Right ventricle myocardium superior (tissue), 1 donor: Measurements from ENCODE around the gene SERP2. TPM values are rescaled to one million over a fixed set of nuclear protein-coding genes. Genes with fewer than 3 reads are reported as not detected.

Experiments used
- ATAC-seq: fragments of 200-7000 bp; cut with Tn5 transposase; one replicate; pipeline ENCODE4 v1.9.1; 2020; ENCODE audit warnings: mild to moderate bottlenecking; ENCODE audit not compliant: poor library complexity
- DNase-seq: peaks from one replicate; pipeline ENCODE4 v3.0.0-alpha.2; 2020
- intact Hi-C: fragments of 100-400 bp; cut with DNase I; formaldehyde crosslinking; loops from one replicate; pipeline ENCODE4 v1.11.2; 2022
- total RNA-seq: library from RNA; stranded (reverse); fragmentation: NEBNext Ultra II Directional; extraction: Animal tissue kit (Norgen Biotek cat#: 25700); gene quantifications from one replicate; pipeline ENCODE4 v1.2.1, GENCODE V29; 2021
- donor health status: DM: no; HTN: yes; CAD: no; lungs with severe emphysema.

Gene SERP2
- total RNA-seq, 1 donor from 2014 or later, result 12.4 TPM

- intact Hi-C loops, result no loop called here
These were observed 29.9 kb downstream of the SERP2 start for GRCh38 chr13:44403461-44404056.

GRCh38 chr13:44404261-44405132 lies 30.9 kb downstream of the SERP2 start:
- intact Hi-C loops, result no loop called here
- ATAC-seq (no peak), DNase-seq (no peak)

More at GRCh38 chr13:44403461-44404056, 29.9 kb downstream of the SERP2 start:
- ATAC-seq, result peak; percentile 37
- no peak for DNase-seq

DNA sequence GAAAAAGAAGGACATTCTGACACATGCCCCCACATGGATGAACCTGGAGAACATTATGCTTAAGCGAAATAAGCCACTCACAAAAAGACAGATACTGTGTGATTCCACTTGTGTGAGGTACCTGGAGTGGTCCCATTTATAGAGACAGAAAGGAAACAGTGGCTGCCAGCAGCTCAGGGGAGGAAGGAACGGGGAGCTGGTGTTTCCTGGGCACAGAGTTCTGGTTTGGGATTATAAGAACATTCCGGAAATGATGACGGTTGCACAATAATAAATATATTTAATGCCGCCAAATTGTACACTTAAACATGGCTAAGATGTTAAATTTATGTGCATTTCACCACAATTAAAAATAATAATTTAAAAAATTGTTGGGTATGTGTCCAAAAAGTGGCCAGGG lies 33.0 kb downstream of the SERP2 start:
- DNase-seq (no peak), ATAC-seq (no peak)
- intact Hi-C loops, result no loop called here

- intact Hi-C loops, result no loop called here
- ATAC-seq (no peak), DNase-seq (no peak)
These were observed 33.8 kb downstream of the SERP2 start for GRCh38 chr13:44407379-44407778.

DNA sequence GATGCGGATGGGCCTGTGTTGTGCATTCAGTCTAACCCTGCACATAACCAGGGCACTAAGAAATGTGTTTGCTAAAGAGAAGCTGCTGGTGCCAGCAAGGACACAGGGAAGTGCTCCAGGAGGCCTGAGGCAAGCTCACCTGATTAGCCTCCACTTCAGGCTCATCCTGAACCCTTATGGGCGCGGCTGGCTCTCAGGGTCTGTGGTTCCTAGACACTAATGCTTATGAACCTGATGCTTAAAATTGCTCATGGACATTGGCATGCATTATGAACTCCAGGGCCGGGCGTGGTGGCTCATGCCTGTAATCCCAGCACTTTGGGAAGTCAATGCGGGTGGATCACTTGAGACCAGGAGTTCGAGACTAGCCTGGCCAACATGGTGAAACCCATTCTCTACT lies 34.3 kb downstream of the SERP2 start:
- intact Hi-C loops, result no loop called here
- DNase-seq, result no peak
- ATAC-seq, result no peak

DNA sequence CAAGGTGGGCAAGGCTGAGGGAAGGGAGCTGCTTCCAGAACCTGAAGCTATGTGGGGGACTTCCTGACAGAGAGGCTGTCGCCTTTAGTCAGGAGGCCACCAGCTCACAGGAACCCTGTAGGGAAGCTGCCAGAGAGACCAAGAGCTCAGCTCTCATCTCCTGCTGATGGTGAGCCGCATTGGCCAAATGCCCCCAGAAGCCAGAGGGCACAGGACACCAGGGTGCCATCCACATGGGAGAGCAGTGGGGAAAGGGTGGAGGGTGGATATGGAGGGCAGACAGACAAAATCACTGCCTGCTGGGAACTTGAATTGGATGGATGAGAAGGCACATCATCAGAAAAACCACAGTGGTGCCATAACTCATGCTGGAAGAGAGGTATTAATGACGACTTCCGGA lies 36.0 kb downstream of the SERP2 start:
- ATAC-seq (no peak), DNase-seq (no peak)
- intact Hi-C loops, result no loop called here

DNA sequence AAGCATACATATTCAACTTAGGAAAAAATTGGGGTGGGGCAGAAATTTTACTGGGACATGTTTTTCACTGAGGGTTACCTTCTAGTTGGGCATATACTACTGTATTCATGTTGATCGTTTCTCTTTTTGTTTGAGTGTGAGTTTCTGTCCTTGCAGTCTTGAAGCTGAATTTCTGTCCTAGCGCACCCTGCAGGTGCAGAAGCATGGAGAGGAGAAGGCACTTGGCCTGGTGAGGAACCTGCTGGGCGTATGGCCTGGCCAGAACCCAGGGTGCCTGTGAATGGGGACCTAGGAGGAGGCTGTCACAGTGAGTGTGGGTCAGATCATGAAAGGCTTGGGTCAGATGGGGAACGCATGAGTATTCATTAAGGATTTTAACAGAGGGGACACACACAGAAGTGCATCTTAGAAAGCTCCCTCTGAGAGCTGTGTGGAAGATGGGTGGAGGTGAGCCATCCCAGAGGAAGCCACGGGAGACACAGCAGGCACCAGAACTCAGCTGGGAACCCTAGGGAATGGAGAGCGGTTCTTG lies 36.8 kb downstream of the SERP2 start:
- no peak for DNase-seq

DNA sequence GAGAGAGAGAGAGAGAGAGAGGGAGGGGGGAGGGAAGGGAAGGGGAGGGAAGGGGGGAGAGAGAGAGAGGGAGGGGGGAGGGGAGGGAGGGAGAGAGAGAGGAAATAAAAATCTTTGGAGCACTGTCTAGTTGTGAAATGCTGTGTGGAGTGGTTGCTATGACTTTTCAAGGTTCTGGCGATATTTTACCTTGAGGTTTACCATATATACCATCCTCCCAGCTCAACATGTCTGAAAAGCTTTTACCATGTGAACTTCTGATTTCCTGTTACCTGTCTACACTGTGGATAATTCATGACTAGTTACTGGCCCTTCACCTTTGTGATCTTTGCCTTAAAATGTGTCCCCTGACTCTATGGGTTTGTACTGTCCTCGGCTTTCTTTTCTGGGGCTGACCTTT lies 38.2 kb downstream of the SERP2 start:
- intact Hi-C loops, result no loop called here
- DNase-seq (no peak), ATAC-seq (no peak)

More for the DNA sequence above, 36.8 kb downstream of the SERP2 start:
- ATAC-seq, result no peak
- intact Hi-C loops, result no loop called here

DNA sequence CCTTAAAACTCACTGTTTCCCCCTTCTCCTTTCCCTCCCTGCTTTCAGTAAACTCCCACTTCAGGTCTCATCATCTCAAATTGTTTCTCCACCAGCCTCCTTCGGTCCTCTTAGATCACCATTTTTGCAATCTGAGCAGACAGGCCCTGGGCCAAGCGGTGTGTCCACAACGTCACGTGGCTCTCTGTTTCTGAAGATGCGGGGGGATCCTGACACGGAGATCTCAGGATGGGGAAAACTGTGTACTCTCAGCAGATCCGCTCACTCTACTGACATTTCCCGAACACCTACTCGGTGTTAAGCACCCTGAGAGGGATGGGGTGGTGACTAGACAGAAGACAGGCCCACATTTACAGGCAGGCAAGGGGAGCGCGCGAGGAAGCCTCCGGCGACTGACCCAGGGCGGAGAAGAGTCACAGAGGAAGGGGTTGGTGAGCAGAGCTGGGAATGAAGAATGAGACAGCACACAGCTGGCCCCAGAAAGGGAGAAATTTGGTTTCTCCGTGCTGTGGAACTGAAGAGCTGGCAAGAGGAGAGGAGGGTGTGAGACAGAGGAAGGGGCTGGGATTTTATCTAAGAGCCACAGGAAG lies 38.8 kb downstream of the SERP2 start:
- no peak for ATAC-seq
- DNase-seq, result no peak
- intact Hi-C loops, result no loop called here

GRCh38 chr13:44413095-44413494 lies 39.5 kb downstream of the SERP2 start:
- ATAC-seq (no peak), DNase-seq (no peak)
- intact Hi-C loops, result no loop called here

DNA sequence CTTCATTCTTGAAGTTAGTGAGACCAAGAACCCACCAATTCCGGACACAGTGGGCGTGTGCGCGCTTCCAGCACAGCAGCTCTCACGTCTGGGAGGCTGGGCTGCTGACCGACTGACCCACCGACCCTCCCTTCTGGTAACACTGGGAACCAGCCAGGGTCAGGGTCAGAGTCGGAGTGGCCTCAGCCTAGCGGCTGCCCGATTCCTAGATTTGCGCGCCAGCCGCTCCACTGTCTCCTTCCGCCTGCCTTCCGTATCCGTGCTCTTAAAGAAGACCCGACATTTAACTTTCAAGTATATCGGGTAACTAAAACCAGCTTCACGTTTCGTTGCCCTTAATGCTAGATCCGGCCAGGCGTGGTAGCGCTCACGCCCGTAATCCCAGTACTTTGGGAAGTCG lies 41.1 kb downstream of the SERP2 start:
- no peak for ATAC-seq

DNA sequence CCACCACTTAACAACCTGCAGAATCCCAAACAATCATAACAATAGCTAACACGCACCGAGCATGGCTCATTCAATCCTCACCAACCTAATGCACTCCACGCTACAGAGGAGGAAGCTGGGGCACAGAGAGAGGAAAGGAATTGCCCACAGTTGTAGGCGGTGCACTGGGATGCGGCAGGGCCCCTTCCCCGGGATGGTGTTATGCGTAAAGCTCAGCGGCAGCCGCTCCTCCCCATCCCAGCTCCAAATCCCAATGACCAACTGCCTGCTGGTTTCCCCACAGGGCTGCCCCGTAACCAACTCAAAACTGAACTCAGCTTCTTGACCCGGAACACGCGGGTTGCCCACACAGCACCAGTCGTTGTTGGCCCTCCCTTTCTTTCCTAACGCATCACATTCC lies 42.2 kb downstream of the SERP2 start:
- intact Hi-C loops, result no loop called here
- DNase-seq (no peak), ATAC-seq (no peak)

More for the DNA sequence above, 41.1 kb downstream of the SERP2 start:
- DNase-seq, result no peak
- intact Hi-C loops, result no loop called here

DNA sequence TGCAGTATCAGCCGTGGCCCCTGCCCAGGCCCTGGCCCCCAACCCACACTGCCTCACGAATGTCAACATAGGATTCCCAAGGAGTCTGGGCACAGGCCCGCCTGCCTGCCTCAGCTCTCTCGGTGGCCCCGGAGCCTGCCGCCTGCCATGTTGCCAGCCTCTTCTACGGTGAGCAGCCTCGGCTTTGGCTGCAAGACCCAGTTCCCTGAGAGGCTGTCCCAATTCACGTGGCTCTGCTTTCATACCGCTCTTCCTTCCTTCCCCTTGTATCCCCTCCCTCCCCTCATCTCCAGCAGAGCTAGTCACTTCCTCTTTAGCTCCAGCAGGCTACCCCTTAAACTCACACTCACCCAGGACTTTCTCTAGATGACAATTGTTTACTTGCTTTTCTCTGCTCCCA lies 42.7 kb downstream of the SERP2 start:
- ATAC-seq (no peak), DNase-seq (no peak)
- intact Hi-C loops, result no loop called here

DNA sequence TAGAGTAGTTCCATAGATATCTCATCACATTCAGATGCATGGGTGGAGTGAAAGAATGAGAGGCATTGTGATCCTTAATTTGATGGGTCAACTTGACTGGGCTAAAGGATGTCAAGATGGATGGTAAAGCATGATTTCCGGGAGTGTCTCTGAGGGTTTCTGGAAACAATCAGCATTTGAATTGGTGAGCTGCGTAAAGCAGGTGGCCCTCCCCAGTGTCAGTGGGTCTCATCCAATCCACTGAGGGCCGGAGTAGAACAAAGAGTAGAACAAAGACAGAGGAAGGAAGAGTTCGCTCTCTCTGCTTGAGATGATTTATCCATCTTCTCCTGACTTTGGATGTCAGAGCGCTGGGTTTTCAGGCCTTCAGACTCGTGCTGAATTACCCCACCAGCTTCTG lies 43.1 kb downstream of the SERP2 start:
- intact Hi-C loops, result no loop called here
- DNase-seq, result no peak
- no peak for ATAC-seq

DNA sequence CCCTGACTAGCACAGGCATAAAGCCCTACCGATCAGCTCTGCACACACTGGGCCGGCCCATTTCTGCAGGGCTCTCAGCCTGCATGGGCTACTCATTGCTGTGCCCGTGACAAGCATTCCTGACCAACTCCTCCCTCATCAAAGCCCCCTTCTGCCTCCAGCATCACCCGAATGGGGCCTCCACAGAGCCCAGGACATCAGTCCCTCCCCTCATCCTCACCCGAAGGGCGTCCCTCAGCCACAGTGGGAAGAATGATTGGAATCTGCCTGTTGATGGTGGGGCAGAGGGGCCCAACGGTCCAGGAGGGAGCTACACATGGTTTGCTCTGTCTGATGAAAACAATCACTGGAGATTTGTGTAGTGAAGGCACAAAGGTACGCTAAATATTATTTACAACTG lies 43.8 kb downstream of the SERP2 start:
- no peak for DNase-seq
- no peak for ATAC-seq
- intact Hi-C loops, result no loop called here

GRCh38 chr13:44417876-44418275 lies 44.3 kb downstream of the SERP2 start:
- DNase-seq (no peak), ATAC-seq (no peak)
- intact Hi-C loops, result no loop called here

DNA sequence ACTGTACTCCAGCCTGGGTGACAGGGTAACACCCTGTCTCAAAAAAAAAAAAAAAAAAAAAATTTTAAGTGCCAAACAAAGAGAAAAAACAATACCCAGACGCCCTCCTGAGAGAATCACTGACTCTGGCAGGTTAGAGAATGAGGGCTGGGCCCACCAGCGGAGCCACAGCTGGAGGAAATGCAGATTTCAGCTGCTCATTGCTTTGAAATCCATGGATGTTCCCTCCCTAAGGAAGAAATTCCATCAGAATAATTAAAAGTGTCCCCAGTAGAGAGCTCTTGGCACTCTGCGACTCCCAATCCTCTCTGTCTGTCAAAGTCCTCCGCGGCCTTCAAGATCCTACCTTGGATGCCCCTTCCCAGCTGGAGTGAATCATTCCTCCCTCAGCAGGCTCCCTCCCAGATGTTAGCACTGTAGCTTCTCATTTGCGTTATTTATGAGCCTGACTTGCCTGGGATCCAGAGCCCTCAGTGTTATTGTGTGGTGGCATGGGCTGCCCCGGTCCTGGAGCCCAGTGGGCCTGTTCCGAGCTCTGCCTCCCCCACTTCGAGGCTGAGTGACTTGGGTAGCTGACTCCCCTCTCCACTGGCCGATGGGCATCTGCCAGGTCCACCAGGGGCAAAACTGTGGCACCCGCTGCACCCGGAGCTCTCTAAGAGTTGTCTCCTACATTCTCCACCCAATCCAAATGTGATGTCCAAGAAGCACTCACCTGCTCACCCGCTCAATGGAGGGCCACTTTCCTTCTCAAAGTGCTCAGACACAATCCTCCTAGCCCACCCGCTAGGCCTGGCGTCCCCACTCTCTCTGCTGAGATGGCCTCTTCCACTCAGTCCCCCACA lies 47.0 kb downstream of the SERP2 start:
- no peak for ATAC-seq
- intact Hi-C loops, result no loop called here
- no peak for DNase-seq

GRCh38 chr13:44421853-44422525 lies 48.4 kb downstream of the SERP2 start:
- ATAC-seq (no peak), DNase-seq (no peak)
- intact Hi-C loops, result no loop called here
